ENCODE data around the gene GP9. TPM values are rescaled to one million over a fixed set of nuclear protein-coding genes. Genes with fewer than 3 reads are reported as not detected.
A peak's percentile ranks its signal among the peaks of the same experiment; 100 is the strongest.

The GP9 gene
- total RNA-seq, result not detected
- 0.49 TPM for polyA plus RNA-seq (ENCODE audit: insufficient read depth, low read depth, low replicate concordance)
- long read RNA-seq, donor 1, partial matches to known transcripts, result 0 of 1 reads
- long read RNA-seq, donor 1, other reads (novel, unspliced or antisense), result 0 of 1 reads
- long read RNA-seq, donor 2, result 0 reads
- long read RNA-seq, donor 3, result 0 reads
- long read RNA-seq, donor 4, partial matches to known transcripts, result 0 of 1 reads
- long read RNA-seq, donor 4, other reads (novel, unspliced or antisense), result 0 of 1 reads
- long read RNA-seq, donor 5, result 0 reads
- long read RNA-seq, donor 6, partial matches to known transcripts, result 0 of 2 reads
- long read RNA-seq, donor 6, other reads (novel, unspliced or antisense), result 0 of 2 reads
- long read RNA-seq, donor 7, result 0 reads
- long read RNA-seq, donor 8, partial matches to known transcripts, result 0 of 1 reads
- long read RNA-seq, donor 8, other reads (novel, unspliced or antisense), result 0 of 1 reads
- long read RNA-seq, donor 9, partial matches to known transcripts, result 0 of 1 reads
- long read RNA-seq, donor 9, other reads (novel, unspliced or antisense), result 0 of 1 reads
- long read RNA-seq, donor 10, partial matches to known transcripts, result 0 of 1 reads
- long read RNA-seq, donor 10, other reads (novel, unspliced or antisense), result 0 of 1 reads

- no peak for TF ChIP-seq CTCF (IDR thresholded peaks at IDR 0.05; ENCODE audit: borderline replicate concordance, extremely low read depth, insufficient read depth)
- no peak within 1 kb of the TSS for H3K27ac ChIP-seq (ENCODE audit: low read depth in 2 of 2, low read length in 2 of 2)
- no peaks in the 10 kb centered on the region for H3K36me3 ChIP-seq (ENCODE audit: control insufficient read depth in 2 of 3, insufficient read depth in 3 of 3, low read length in 3 of 3)
- FAIRE-seq (no peak), DNase-seq (no peak)
- H3K4me1 ChIP-seq (ENCODE audit: control insufficient read depth in 2 of 3, insufficient read depth in 2 of 3, low read depth in 1 of 3, low read length in 3 of 3), result peaks cover 0 to 2% (median 0%) of the 10 kb centered on the region in 3 donors
- no peak within 1 kb of the TSS for H3K9ac ChIP-seq (ENCODE audit: low read length in 3 of 3)
- H3K27me3 ChIP-seq (ENCODE audit: control insufficient read depth, insufficient read depth, low read length), result no peaks in the 10 kb centered on the region
- no peak within 1 kb of the TSS for H3K4me3 ChIP-seq (ENCODE audit: low read length in 3 of 3)
- intact Hi-C loops (cut with DNase I), result no loop called here
- H3K9me3 ChIP-seq (ENCODE audit: control insufficient read depth in 2 of 3, insufficient read depth in 1 of 3, low read length in 3 of 3), result no peaks in the 10 kb centered on the region
These were observed at the start of gene GP9 for GRCh38 chr3:129060276-129061022. Gene GP9, plus strand, starts transcription at chr3:129060779. Its CDS starts 961 bp downstream, at chr3:129061740.

- H3K9me3 ChIP-seq (ENCODE audit: control insufficient read depth in 2 of 3, insufficient read depth in 1 of 3, low read length in 3 of 3), result no peaks in the 10 kb centered on the region
- intact Hi-C loops (cut with DNase I), result no loop called here
- H3K27ac ChIP-seq (ENCODE audit: low read depth in 2 of 2, low read length in 2 of 2), result no peak overlapping the region
- FAIRE-seq (no peak), DNase-seq (peak in 1 of 5 donors; percentile 48)
- H3K4me1 ChIP-seq (ENCODE audit: control insufficient read depth in 2 of 3, insufficient read depth in 2 of 3, low read depth in 1 of 3, low read length in 3 of 3), result peaks cover 0 to 7% (median 5%) of the 10 kb centered on the region in 3 donors
- no peak overlapping the region for H3K9ac ChIP-seq (ENCODE audit: low read length in 3 of 3)
- no peak overlapping the region for H3K4me3 ChIP-seq (ENCODE audit: low read length in 3 of 3)
- peaks cover 0 to 3% (median 0%) of the 10 kb centered on the region in 3 donors for H3K36me3 ChIP-seq (ENCODE audit: control insufficient read depth in 2 of 3, insufficient read depth in 3 of 3, low read length in 3 of 3)
- no peaks in the 10 kb centered on the region for H3K27me3 ChIP-seq (ENCODE audit: control insufficient read depth, insufficient read depth, low read length)
- no peak for TF ChIP-seq CTCF (IDR thresholded peaks at IDR 0.05; ENCODE audit: borderline replicate concordance, extremely low read depth, insufficient read depth)
These were observed 47.1 kb upstream of the GP9 start for GRCh38 chr3:129013491-129013891.

GRCh38 chr3:129014148-129014547 lies 46.4 kb upstream of the GP9 start:
- peaks cover 0 to 3% (median 0%) of the 10 kb centered on the region in 3 donors for H3K36me3 ChIP-seq (ENCODE audit: control insufficient read depth in 2 of 3, insufficient read depth in 3 of 3, low read length in 3 of 3)
- TF ChIP-seq CTCF (IDR thresholded peaks at IDR 0.05; ENCODE audit: borderline replicate concordance, extremely low read depth, insufficient read depth), result no peak
- H3K27me3 ChIP-seq (ENCODE audit: control insufficient read depth, insufficient read depth, low read length), result no peaks in the 10 kb centered on the region
- intact Hi-C loops (cut with DNase I), result no loop called here
- H3K27ac ChIP-seq (ENCODE audit: low read depth in 2 of 2, low read length in 2 of 2), result peak overlapping the region in 1 of 2 donors; percentile 34
- DNase-seq (peak in 1 of 5 donors; percentile 79), FAIRE-seq (no peak)
- H3K9me3 ChIP-seq (ENCODE audit: control insufficient read depth in 2 of 3, insufficient read depth in 1 of 3, low read length in 3 of 3), result no peaks in the 10 kb centered on the region
- no peak overlapping the region for H3K9ac ChIP-seq (ENCODE audit: low read length in 3 of 3)
- H3K4me1 ChIP-seq (ENCODE audit: control insufficient read depth in 2 of 3, insufficient read depth in 2 of 3, low read depth in 1 of 3, low read length in 3 of 3), result peaks cover 0 to 7% (median 5%) of the 10 kb centered on the region in 3 donors
- H3K4me3 ChIP-seq (ENCODE audit: low read length in 3 of 3), result no peak overlapping the region

All from kidney (tissue), 22 donors.